H1 (cell line): Measurements from ENCODE around the gene NEU2. TPM values are rescaled to one million over a fixed set of nuclear protein-coding genes. Genes with fewer than 3 reads are reported as not detected.

Experiments used
- CTCF ChIA-PET: fragments of 300-600 bp; sonication (Branson Sonifier 250); formaldehyde crosslinking; loops from one replicate; lab custom pipeline; 2021; ENCODE audit not compliant: partially characterized antibody; lab: Charles Lee
- POLR2A ChIA-PET: fragments of 300-600 bp; sonication (Branson Sonifier 250); formaldehyde crosslinking; loops from one replicate; lab custom pipeline; 2021; ENCODE audit warnings: inconsistent platforms; ENCODE audit not compliant: partially characterized antibody; lab: Charles Lee
- DNase-seq, 2 experiments: peaks; one replicate each; pipeline versions ENCODE4 v3.0.0 to v3.0.0-alpha.2; 2010 to 2022; ENCODE audit warnings: low spot score in 2 of 2, low read depth in 1 of 2, mixed read lengths in 1 of 2
- FAIRE-seq: peaks from 2 replicates; lab custom pipeline; 2011; peaks lifted over from hg19 to GRCh38; lab: Jason Lieb, UNC
- H2AFZ ChIP-seq: 2 replicates; pipeline ENCODE4 v1.8.1; 2012; ENCODE audit warnings: low read length, inconsistent platforms
- H2AK5ac ChIP-seq: 2 replicates; pipeline ENCODE4 v1.6.1; 2013; ENCODE audit warnings: low read depth, low read length
- H2BK120ac ChIP-seq: replicated peaks from 2 replicates; pipeline ENCODE3; 2013; ENCODE audit warnings: low read depth, low read length, inconsistent platforms
- H2BK12ac ChIP-seq: 2 replicates; pipeline ENCODE4 v1.6.1; 2013; ENCODE audit warnings: low read depth, low read length
- H2BK15ac ChIP-seq: 2 replicates; pipeline ENCODE4 v1.6.1; 2013; ENCODE audit warnings: low read length
- H2BK20ac ChIP-seq: 2 replicates; pipeline ENCODE4 v1.6.1; 2013; ENCODE audit warnings: low read length
- H2BK5ac ChIP-seq: 2 replicates; pipeline ENCODE4 v1.6.1; 2013; ENCODE audit warnings: low read depth, low read length
- H3K14ac ChIP-seq: 2 replicates; pipeline ENCODE4 v1.6.1; 2013; ENCODE audit warnings: inconsistent platforms; ENCODE audit not compliant: insufficient read length
- H3K18ac ChIP-seq: 2 replicates; pipeline ENCODE4 v1.6.1; 2013; ENCODE audit warnings: low read length; ENCODE audit errors: extremely low read depth
- H3K23ac ChIP-seq: 2 replicates; pipeline ENCODE4 v1.6.1; 2013; ENCODE audit warnings: inconsistent platforms; ENCODE audit not compliant: insufficient read length
- H3K23me2 ChIP-seq: 2 replicates; pipeline ENCODE4 v1.6.1; 2013; ENCODE audit warnings: low read depth, low read length
- H3K27ac ChIP-seq: 2 replicates; pipeline ENCODE4 v1.6.1; 2011; ENCODE audit warnings: low read depth, low read length, inconsistent platforms
- H3K27me3 ChIP-seq, 4 experiments: replicated peaks in 1 of 4; 1 replicate in 1 of 4; 2 replicates in 3 of 4; pipeline versions ENCODE4 v1.6.1 to v1.8.1; 2011 to 2013; ENCODE audit warnings: low read length in 3 of 4, mild to moderate bottlenecking in 3 of 4, inconsistent platforms in 2 of 4, mixed read lengths in 2 of 4, moderate library complexity in 1 of 4; ENCODE audit not compliant: control insufficient read depth in 3 of 4, insufficient read depth in 3 of 4; ENCODE audit errors: extremely low read depth in 1 of 4
- H3K36me3 ChIP-seq, 4 experiments: 2 replicates each; pipeline versions ENCODE4 v1.6.1 to v1.8.1; 2011 to 2013; ENCODE audit warnings: mild to moderate bottlenecking in 4 of 4, low read length in 3 of 4, moderate library complexity in 2 of 4, control low read depth in 1 of 4, inconsistent platforms in 1 of 4; ENCODE audit not compliant: insufficient read depth in 4 of 4, control insufficient read depth in 2 of 4
- H3K4ac ChIP-seq: replicated peaks from 2 replicates; pipeline ENCODE3; 2013; ENCODE audit warnings: low read length, low read depth, mixed read lengths, inconsistent platforms; ENCODE audit not compliant: insufficient read length
- H3K4me1 ChIP-seq, 4 experiments: replicated peaks in 1 of 4; 1 replicate in 1 of 4; 2 replicates in 3 of 4; pipeline versions ENCODE4 v1.6.1 to v1.8.1; 2011 to 2013; ENCODE audit warnings: low read length in 3 of 4, inconsistent platforms in 2 of 4, mixed read lengths in 1 of 4; ENCODE audit not compliant: insufficient read depth in 4 of 4, control insufficient read depth in 3 of 4
- H3K4me2 ChIP-seq, 2 experiments: 2 replicates each; pipeline versions ENCODE4 v1.6.1 to v1.8.1; 2011 to 2013; ENCODE audit warnings: low read depth in 2 of 2, low read length in 2 of 2, control low read depth in 1 of 2, inconsistent platforms in 1 of 2, mild to moderate bottlenecking in 1 of 2; ENCODE audit not compliant: insufficient read depth in 1 of 2
- H3K4me3 ChIP-seq, 4 experiments: fragments of 200-600, 300-600 bp in 1 of 4; sonication (generic), shearing (Covaris generic), sonication (Bioruptor Twin) in 1 of 4; 2 replicates each; pipeline versions ENCODE4 v1.5.1 to v1.8.1; 2011 to 2016; ENCODE audit warnings: low read length in 4 of 4, low read depth in 3 of 4, control low read depth in 2 of 4, inconsistent platforms in 2 of 4, mild to moderate bottlenecking in 2 of 4, mixed read lengths in 1 of 4, moderate library complexity in 1 of 4; ENCODE audit not compliant: insufficient read depth in 2 of 4; ENCODE audit errors: extremely low read depth in 1 of 4
- H3K56ac ChIP-seq: replicated peaks from 2 replicates; pipeline ENCODE3; 2013; ENCODE audit warnings: low read depth, mild to moderate bottlenecking, mixed read lengths, low read length, inconsistent platforms; ENCODE audit not compliant: insufficient read length
- H3K79me1 ChIP-seq: 2 replicates; pipeline ENCODE4 v1.6.1; 2013; ENCODE audit warnings: low read depth, low read length, control low read depth
- H3K79me2 ChIP-seq, 2 experiments: 2 replicates each; pipeline versions ENCODE4 v1.6.1 to v1.8.1; 2012 to 2013; ENCODE audit warnings: low read length in 2 of 2, mild to moderate bottlenecking in 2 of 2, inconsistent platforms in 1 of 2; ENCODE audit not compliant: insufficient read depth in 2 of 2, control insufficient read depth in 1 of 2
- H3K9ac ChIP-seq, 4 experiments: replicated peaks in 1 of 4; 1 replicate in 1 of 4; 2 replicates in 3 of 4; pipeline versions ENCODE4 v1.6.1 to v1.8.1; 2011 to 2013; ENCODE audit warnings: low read depth in 3 of 4, low read length in 3 of 4, control low read depth in 2 of 4, mild to moderate bottlenecking in 2 of 4, moderate library complexity in 2 of 4, inconsistent platforms in 1 of 4; ENCODE audit errors: extremely low read depth in 1 of 4
- H3K9me3 ChIP-seq, 2 experiments: 2 replicates each; pipeline versions ENCODE4 v1.6.1 to v1.8.1; 2012 to 2013; ENCODE audit warnings: mild to moderate bottlenecking in 2 of 2, moderate library complexity in 2 of 2, control low read depth in 1 of 2, inconsistent platforms in 1 of 2, low read depth in 1 of 2, low read length in 1 of 2, mixed read lengths in 1 of 2; ENCODE audit not compliant: insufficient read depth in 2 of 2
- H4K20me1 ChIP-seq, 2 experiments: replicated peaks in 1 of 2; 2 replicates each; pipeline versions ENCODE3 to v1.8.1; 2011 to 2013; ENCODE audit warnings: inconsistent platforms in 2 of 2, low read length in 2 of 2, mild to moderate bottlenecking in 1 of 2; ENCODE audit not compliant: insufficient read depth in 2 of 2, control insufficient read depth in 1 of 2
- H4K5ac ChIP-seq: 2 replicates; pipeline ENCODE4 v1.6.1; 2013; ENCODE audit warnings: low read length, low read depth, mixed read lengths, inconsistent platforms; ENCODE audit not compliant: insufficient read length
- H4K8ac ChIP-seq: 2 replicates; pipeline ENCODE4 v1.8.0; 2013; ENCODE audit warnings: mild to moderate bottlenecking, moderate library complexity, low read length, inconsistent platforms; ENCODE audit not compliant: insufficient read depth; ENCODE audit errors: extremely low read depth
- H4K91ac ChIP-seq: replicated peaks from 2 replicates; pipeline ENCODE3; 2013; ENCODE audit warnings: low read length, mixed read lengths, inconsistent platforms; ENCODE audit not compliant: insufficient read length
- CEBPB ChIP-seq: IDR thresholded peaks from 2 replicates; pipeline ENCODE4 v1.6.1; 2012; ENCODE audit warnings: low read depth, low read length
- CHD2 ChIP-seq: IDR thresholded peaks from 2 replicates; pipeline ENCODE4 v1.6.1; 2012; ENCODE audit warnings: low read length, improper control_type of control experiment
- CTBP2 ChIP-seq: IDR thresholded peaks from 2 replicates; pipeline ENCODE4 v1.7.0; 2011; ENCODE audit warnings: borderline replicate concordance, mild to moderate bottlenecking, moderate library complexity, mixed read lengths, low read length; ENCODE audit not compliant: insufficient read depth, insufficient read length
- FOSL1 ChIP-seq: IDR thresholded peaks from 2 replicates; pipeline ENCODE4 v1.6.1; 2011; ENCODE audit warnings: mild to moderate bottlenecking, low read depth, low read length, moderate library complexity; ENCODE audit not compliant: insufficient read depth
- HDAC2 ChIP-seq, 2 experiments: fragments of 300-600 bp in 1 of 2; sonication (generic) in 1 of 2; IDR thresholded peaks; 2 replicates each; pipeline ENCODE4 v1.6.1; 2011 to 2012; ENCODE audit warnings: low read depth in 2 of 2, low read length in 2 of 2, mild to moderate bottlenecking in 2 of 2, moderate library complexity in 2 of 2, borderline replicate concordance in 1 of 2, inconsistent platforms in 1 of 2
- KDM5A ChIP-seq: fragments of 200-600 bp; IDR thresholded peaks from 2 replicates; pipeline ENCODE4 v1.7.1; 2012; ENCODE audit warnings: mild to moderate bottlenecking, low read length, inconsistent platforms, mixed read lengths
- NRF1 ChIP-seq: IDR thresholded peaks from 2 replicates; pipeline ENCODE4 v1.6.1; 2011; ENCODE audit warnings: mild to moderate bottlenecking, low read depth, low read length, improper control_type of control experiment
- RXRA ChIP-seq: IDR thresholded peaks from 2 replicates; pipeline ENCODE4 v1.6.1; 2011; ENCODE audit warnings: low read depth, mild to moderate bottlenecking, low read length, moderate library complexity; ENCODE audit not compliant: insufficient read depth
- TAF1 ChIP-seq: IDR thresholded peaks from 2 replicates; pipeline ENCODE4 v1.6.1; 2011; ENCODE audit warnings: mild to moderate bottlenecking, low read depth, low read length
- TCF12 ChIP-seq: IDR thresholded peaks from 2 replicates; pipeline ENCODE4 v1.6.1; 2011; ENCODE audit warnings: low read depth, mild to moderate bottlenecking, low read length
- YY1 ChIP-seq: IDR thresholded peaks from 2 replicates; pipeline ENCODE4 v1.6.1; 2011; ENCODE audit warnings: low read depth, mild to moderate bottlenecking, low read length
- WGBS, 2 experiments: shearing (Covaris generic) in 1 of 2; methylation state at CpG; one replicate each; pipeline versions ENCODE4 v1.1.6 to v1.1.7; 2013 to 2015; ENCODE audit warnings: low lambda C conversion rate in 2 of 2, mixed read lengths in 2 of 2, inconsistent platforms in 1 of 2, low coverage in 1 of 2, missing lambda C conversion rate in 1 of 2; ENCODE audit not compliant: insufficient replicate concordance in 2 of 2, insufficient coverage in 1 of 2, insufficient read length in 1 of 2; ENCODE audit errors: extremely low coverage in 1 of 2, missing lambda C conversion rate in 1 of 2; 5-methylcytosine and 5-hydroxymethylcytosine counted together
- polyA plus RNA-seq, 7 experiments: library from polyadenylated mRNA; depleted of rRNA in 3 of 7; stranded (reverse) in 5 of 7; unstranded in 2 of 7; fragments of >200 nt in 5 of 7; fragments of 200-250 nt in 2 of 7; gene quantifications; 1 replicate in 5 of 7; 2 replicates in 1 of 7; 4 replicates in 1 of 7; pipeline versions ENCODE4 v1.2.1 to v1.2.3, GENCODE V29; 2011 to 2013; ENCODE audit warnings: missing spikeins in 2 of 7, mixed read lengths in 2 of 7
- total RNA-seq: library from RNA; stranded (reverse); fragmentation: NEBNext Ultra II Directional; extraction: Animal tissue kit (Norgen Biotek cat#: 25700); gene quantifications from 2 replicates; pipeline ENCODE4 v1.2.1, GENCODE V29; 2021
- TF ChIP-seq, protein P1 (sequence below): IDR thresholded peaks from 2 replicates; pipeline ENCODE4 v1.6.1; 2011; ENCODE audit warnings: low read depth, mild to moderate bottlenecking, low read length; ENCODE audit not compliant: insufficient read depth

Gene NEU2
- total and polyA plus RNA-seq, 2 of the 8 experiments (the other 6 are each of a cell fraction or from before 2014, with no cell fraction given), result 0.12 TPM; not detected in 1

- CTCF ChIA-PET, result interaction anchor here (0.8 to 7.4 kb wide), 10 partner anchors 14 to 181 kb away, joined by 3 to 70 read pairs (median 4); partner anchors contain the start of gene INPP5D
- Histone ChIP-seq H3K27ac (no peak overlapping the region), H3K23ac (no peak overlapping the region), H3K27me3 (no peaks in the 10 kb centered on the region), H4K20me1 (peaks cover 0 to 4% of the 10 kb centered on the region in 2 experiments), H2BK15ac (no peak overlapping the region), H3K4me2 (no peak overlapping the region), H2BK5ac (no peak overlapping the region), H3K56ac (no peak overlapping the region), H3K4ac (no peak overlapping the region), H3K36me3 (no peaks in the 10 kb centered on the region), H3K4me1 (peaks cover 0 to 6% (median 0%) of the 10 kb centered on the region in 4 experiments; a peak in 1 of 7 replicates), H2BK120ac (no peak overlapping the region), H3K14ac (no peak overlapping the region), H3K9me3 (peaks cover 0 to 8% of the 10 kb centered on the region in 2 experiments; a peak in 2 of 4 replicates), H2AFZ (no peak overlapping the region), H3K18ac (no peak overlapping the region), H2BK20ac (no peak overlapping the region), H3K9ac (no peak overlapping the region), H4K8ac (peak overlapping the region; percentile 35; the same call in 1 of the 2 replicates), H2AK5ac (no peak overlapping the region), H4K5ac (no peak overlapping the region), H4K91ac (no peak overlapping the region), H3K79me1 (peaks cover 2% of the 10 kb centered on the region; the same call in 1 of the 2 replicates), H3K23me2 (peaks cover 8% of the 10 kb centered on the region), H3K4me3 (no peak overlapping the region), H3K79me2 (no peaks in the 10 kb centered on the region), H2BK12ac (no peak overlapping the region)
- POLR2A ChIA-PET, result interaction anchor here (1.3 to 1.4 kb wide), 2 partner anchors 15 to 17 kb away, joined by 5 read pairs; no protein-coding TSS in a partner anchor
- 97% methylated on average over 23 of the region's 37 CpGs; no CpG with 5 or more reads in 1 of the 2 experiments for WGBS, 2 experiments
- no peak for DNase-seq
- no peak for FAIRE-seq
- TF ChIP-seq TCF12 (no peak), KDM5A (no peak), CHD2 (no peak), TAF1 (no peak), HDAC2 (IDR thresholded peaks at IDR 0.05; ENCODE audit: borderline replicate concordance in 1 of 2, low read depth in 2 of 2, low read length in 2 of 2) (no peak), CEBPB (no peak), RXRA (no peak), NRF1 (no peak), CTBP2 (no peak), YY1 (no peak), FOSL1 (no peak)
- TF ChIP-seq, protein P1, sequence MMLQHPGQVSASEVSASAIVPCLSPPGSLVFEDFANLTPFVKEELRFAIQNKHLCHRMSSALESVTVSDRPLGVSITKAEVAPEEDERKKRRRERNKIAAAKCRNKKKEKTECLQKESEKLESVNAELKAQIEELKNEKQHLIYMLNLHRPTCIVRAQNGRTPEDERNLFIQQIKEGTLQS, result no peak
Measured at GRCh38 chr2:233034091-233034882, 1.8 kb downstream of the NEU2 start.
